HG03139 (cell line): Measurements from ENCODE around the gene GDA.
A peak's percentile ranks its signal among the peaks of the same experiment; 100 is the strongest.
"Not testable (repeated sequence)": the region's sequence is repeated elsewhere in the genome, so short reads cannot be mapped to it uniquely, and the experiment has no call there.

Source experiments
- ATAC-seq: cut with Tn5 transposase; IDR thresholded peaks from one replicate; pipeline ENCODE4 v1.9.1; 2021; ENCODE audit not compliant: unreplicated experiment

Gene GDA

DNA sequence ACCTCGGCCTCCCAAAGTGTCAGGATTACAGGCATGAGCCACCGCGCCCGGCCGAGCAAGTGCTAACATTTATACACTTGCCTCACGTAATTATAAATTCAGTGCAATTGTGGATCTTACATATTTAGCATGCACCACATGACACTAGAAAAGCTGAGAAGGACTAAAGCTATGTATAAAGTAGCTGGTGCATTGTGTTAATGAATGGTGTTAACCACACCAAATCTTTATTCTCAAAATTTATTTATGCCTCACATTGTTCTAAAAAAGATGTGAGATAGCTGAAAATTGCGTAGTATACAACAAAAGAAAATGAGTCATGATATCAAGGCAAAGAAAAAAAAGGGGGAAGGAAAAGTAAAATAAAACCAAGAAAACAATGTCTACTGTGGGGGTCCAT lies 54.8 kb downstream of the GDA start:
- no peak for ATAC-seq

- peak; percentile 69 for ATAC-seq
Measured at GRCh38 chr9:72205513-72205912, 56.3 kb downstream of the GDA start.

GRCh38 chr9:72207278-72207677 lies 58.0 kb downstream of the GDA start:
- peak; percentile 57 for ATAC-seq

GRCh38 chr9:72210522-72210921 lies 61.3 kb downstream of the GDA start:
- ATAC-seq = no peak

DNA sequence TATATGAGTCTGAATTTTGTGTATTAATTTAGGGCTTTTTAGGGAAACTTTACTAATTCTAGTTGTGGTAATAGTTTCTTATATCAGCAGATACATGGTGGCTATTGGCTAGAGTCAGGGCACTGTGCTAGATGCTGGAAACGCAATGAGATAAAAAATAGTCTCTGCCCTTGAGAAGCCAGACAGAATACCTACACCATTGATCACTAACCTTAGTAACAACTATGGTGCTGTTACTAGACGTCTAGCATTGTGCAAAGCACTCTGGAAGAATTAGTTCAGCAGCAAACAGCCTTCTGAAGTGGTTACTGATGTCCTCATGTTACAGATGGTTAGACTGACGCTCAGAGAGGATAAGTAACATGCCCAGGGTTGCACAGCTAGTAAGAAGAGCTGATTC lies 61.8 kb downstream of the GDA start:
- no peak for ATAC-seq

GRCh38 chr9:72213906-72214305 lies 64.7 kb downstream of the GDA start:
- ATAC-seq = no peak

- no peak for ATAC-seq
Measured at GRCh38 chr9:72217306-72217842, 68.1 kb downstream of the GDA start.

DNA sequence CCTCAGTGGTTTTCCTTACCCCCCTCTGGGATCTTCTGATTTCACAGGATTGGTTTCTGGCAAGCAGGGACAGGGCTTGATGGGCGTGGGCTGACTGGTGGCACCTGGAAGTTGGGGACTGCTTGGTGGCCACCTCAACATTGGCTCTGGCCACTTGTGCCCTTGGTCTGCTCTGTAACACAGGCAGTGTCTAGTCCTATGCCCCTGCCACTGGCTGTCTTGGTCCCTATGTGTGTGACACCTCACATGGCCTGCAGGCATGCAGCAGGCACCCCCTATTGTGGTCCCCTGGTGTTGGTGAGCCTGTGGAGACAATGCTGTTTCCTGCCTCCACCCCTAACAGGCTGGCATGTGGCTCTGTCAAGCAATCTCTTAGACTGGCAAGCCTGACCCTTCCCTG lies 71.3 kb downstream of the GDA start:
- no peak for ATAC-seq

- ATAC-seq = no peak
Measured at GRCh38 chr9:72226146-72226812, 77.0 kb downstream of the GDA start.

GRCh38 chr9:72228282-72228681 lies 79.0 kb downstream of the GDA start:
- ATAC-seq = no peak

GRCh38 chr9:72232778-72233177 lies 83.5 kb downstream of the GDA start:
- ATAC-seq = no peak

GRCh38 chr9:72247549-72247948 lies 98.3 kb downstream of the GDA start:
- ATAC-seq = no peak

DNA sequence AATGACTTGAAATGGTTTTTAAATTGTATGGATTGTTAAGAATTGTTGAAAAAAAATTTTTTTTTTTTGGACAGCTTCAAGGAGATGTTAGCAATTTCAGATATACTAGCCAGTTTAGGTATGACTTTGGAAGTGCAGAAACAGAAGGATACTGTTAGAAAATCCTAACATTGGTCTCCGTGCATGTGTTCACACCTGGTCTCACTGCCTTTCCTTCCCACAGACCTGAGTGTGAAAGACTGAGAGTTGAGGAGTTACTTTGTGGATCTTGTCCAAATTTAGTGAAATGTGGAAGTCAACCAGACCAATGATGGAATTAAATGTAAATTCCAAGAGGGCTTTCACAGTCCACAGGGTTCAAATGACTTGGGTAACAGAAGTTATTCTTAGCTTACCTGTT lies 102.3 kb downstream of the GDA start:
- ATAC-seq = no peak

- ATAC-seq = no peak
Measured at GRCh38 chr9:72254901-72255545, 105.8 kb downstream of the GDA start.

GRCh38 chr9:72255569-72255968 lies 106.3 kb downstream of the GDA start:
- ATAC-seq = no peak

GRCh38 chr9:72256931-72257330 lies 107.7 kb downstream of the GDA start:
- ATAC-seq = no peak

GRCh38 chr9:72257814-72258213 lies 108.6 kb downstream of the GDA start:
- no peak for ATAC-seq

- no peak for ATAC-seq
Measured at GRCh38 chr9:72262063-72262462, 112.8 kb downstream of the GDA start.

- ATAC-seq = no peak
Measured at GRCh38 chr9:72263572-72263971, 114.3 kb downstream of the GDA start.

GRCh38 chr9:72268961-72269360 lies 119.7 kb downstream of the GDA start:
- no peak for ATAC-seq

DNA sequence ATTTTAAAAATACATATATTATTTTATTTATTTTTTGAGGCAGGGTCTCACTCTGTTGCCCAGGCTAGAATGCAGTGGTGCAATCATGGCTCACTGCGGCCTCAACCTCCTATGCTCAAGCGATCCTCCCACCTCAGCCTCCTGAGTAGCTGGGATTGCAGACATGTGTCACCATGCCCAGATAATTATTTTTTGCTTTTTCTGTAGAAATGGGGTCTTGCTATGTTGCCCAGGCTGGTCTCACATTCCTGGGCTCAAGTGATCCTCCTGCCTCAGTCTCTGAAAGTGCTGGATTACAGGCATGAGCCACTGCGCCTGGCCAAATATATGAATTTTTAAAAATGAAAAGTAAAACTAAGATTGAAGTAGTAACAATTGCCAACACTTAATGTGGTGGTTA lies 121.1 kb downstream of the GDA start:
- ATAC-seq = not testable (repeated sequence)

DNA sequence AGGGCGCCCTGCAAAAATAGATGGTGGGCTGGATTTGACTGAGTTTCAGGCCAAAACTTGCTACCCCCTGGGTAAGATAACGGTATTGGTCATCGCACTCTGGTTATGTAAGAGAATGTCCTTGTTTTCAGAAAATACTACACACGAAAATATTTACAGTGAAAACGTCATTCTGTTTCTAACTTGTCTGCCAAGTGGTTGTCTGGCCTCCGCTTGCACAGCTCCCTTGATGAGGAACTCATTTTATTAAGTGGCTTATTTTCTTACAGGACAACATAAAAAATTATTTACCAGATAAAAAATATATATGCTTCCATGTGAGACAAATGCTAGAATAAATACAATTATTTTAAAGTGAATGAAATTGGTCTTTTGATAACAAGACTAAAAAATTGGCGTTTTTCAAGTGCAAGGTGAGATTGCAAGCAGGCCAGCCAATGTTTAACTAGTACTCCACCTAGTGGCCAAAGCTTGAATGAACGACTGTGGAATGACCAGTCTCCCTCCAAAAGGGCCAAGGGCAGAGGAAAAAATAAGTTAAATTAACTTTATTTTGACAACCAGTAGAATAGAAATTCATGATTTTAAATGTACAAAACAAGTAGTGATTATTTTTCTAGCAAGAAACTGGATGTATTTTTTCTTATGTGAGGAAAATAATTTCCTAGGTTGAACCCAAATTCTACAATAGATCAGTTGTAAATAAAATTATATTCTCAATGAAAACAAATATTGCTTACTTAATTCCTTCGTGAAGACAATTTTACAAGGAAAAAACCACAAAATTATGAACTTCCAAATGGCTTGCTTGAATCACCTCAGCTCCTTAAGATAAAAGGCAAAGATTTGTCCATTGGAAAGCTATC lies 122.6 kb downstream of the GDA start:
- ATAC-seq = peak; percentile 45
